LNCAP (cell line): ENCODE measurements around the gene NCK2.

Source experiments
- CTCF ChIP-seq: fragments of 450-650 bp; IDR thresholded peaks from 2 replicates; pipeline ENCODE4 v1.5.1; 2017; ENCODE audit warnings: mild to moderate bottlenecking

The NCK2 gene

GRCh38 chr2:105792561-105792960, 47.8 kb downstream of the NCK2 start:
- no peak for TF ChIP-seq CTCF

- no peak for TF ChIP-seq CTCF
These were observed 48.7 kb downstream of the NCK2 start for GRCh38 chr2:105793196-105793975.

- no peak for TF ChIP-seq CTCF
These were observed 50.3 kb downstream of the NCK2 start for GRCh38 chr2:105794926-105795574.

GRCh38 chr2:105795575-105795934, 50.8 kb downstream of the NCK2 start:
- no peak for TF ChIP-seq CTCF

- no peak for TF ChIP-seq CTCF
These were observed 51.5 kb downstream of the NCK2 start for GRCh38 chr2:105796131-105796638.

- no peak for TF ChIP-seq CTCF
These were observed 52.1 kb downstream of the NCK2 start for GRCh38 chr2:105796791-105797190.

GRCh38 chr2:105797298-105797819, 52.6 kb downstream of the NCK2 start:
- TF ChIP-seq CTCF: no peak
